Activated CD8-positive, alpha-beta T cell treated with anti-CD3 and anti-CD28 coated beads, Interleukin-2, amount 10 ng/mL, durations not matched to agents 7 days and 5 days (primary cell): ENCODE data around the gene STRN3. TPM values are rescaled to one million over a fixed set of nuclear protein-coding genes. Genes with fewer than 3 reads are reported as not detected.
A peak's percentile ranks its signal among the peaks of the same experiment; 100 is the strongest.

Experiments
- ATAC-seq: fragments of 150-1000 bp; cut with Tn5 transposase; one replicate; pipeline ENCODE4 v1.10.0; 2021; ENCODE audit warnings: moderate library complexity
- CTCF ChIA-PET: fragments of 350-600 bp; sonication (Branson Sonifier 250); formaldehyde crosslinking; loops from one replicate; lab custom pipeline; 2021; ENCODE audit warnings: antibody characterized with exemption; lab: Charles Lee
- POLR2A ChIA-PET: fragments of 350-600 bp; sonication (Branson Sonifier 250); formaldehyde crosslinking; loops from one replicate; lab custom pipeline; 2021; ENCODE audit warnings: antibody characterized with exemption; lab: Charles Lee
- DNase-seq: peaks from one replicate; pipeline ENCODE4 v3.0.0-alpha.2; 2020
- H3K27ac Mint-ChIP-seq: one replicate; pipeline ENCODE4 v1.8.0; 2021; ENCODE audit warnings: mild to moderate bottlenecking, mixed read lengths
- H3K27me3 Mint-ChIP-seq: one replicate; pipeline ENCODE4 v1.8.0; 2021; ENCODE audit warnings: low read depth, mixed read lengths
- H3K36me3 Mint-ChIP-seq: one replicate; pipeline ENCODE4 v1.8.0; 2021; ENCODE audit warnings: low read depth, mixed read lengths
- H3K4me1 Mint-ChIP-seq: one replicate; pipeline ENCODE4 v1.8.0; 2021; ENCODE audit warnings: low read depth, mixed read lengths
- H3K4me3 Mint-ChIP-seq: one replicate; pipeline ENCODE4 v1.8.0; 2021; ENCODE audit warnings: mild to moderate bottlenecking, mixed read lengths
- H3K9me3 Mint-ChIP-seq: one replicate; pipeline ENCODE4 v1.8.0; 2022; ENCODE audit warnings: mixed read lengths; ENCODE audit not compliant: insufficient read depth
- microRNA-seq: library from miRNA; unstranded; fragments of <30 nt; microRNA quantifications from one replicate; pipeline ENCODE4 v1.2.0, GENCODE V29; 2022
- total RNA-seq, 2 experiments: library from RNA; stranded (reverse); gene quantifications; one replicate each; pipeline ENCODE4 v1.2.3, GENCODE V29; 2021

Gene STRN3
- total RNA-seq, 2 experiments from 2014 or later, result 19.0 to 23.0 TPM

- no peak overlapping the region for H3K4me3 Mint-ChIP-seq
- no peak overlapping the region for H3K27ac Mint-ChIP-seq
- CTCF ChIA-PET, result no interaction called here
- no peaks in the 10 kb centered on the region for H3K4me1 Mint-ChIP-seq
- POLR2A ChIA-PET, result no interaction called here
- H3K9me3 Mint-ChIP-seq, result no peaks in the 10 kb centered on the region
- peaks cover 30% of the 10 kb centered on the region for H3K27me3 Mint-ChIP-seq
- ATAC-seq (no peak), DNase-seq (no peak)
- H3K36me3 Mint-ChIP-seq, result no peaks in the 10 kb centered on the region
Measured at GRCh38 chr14:30849354-30849753, 176.8 kb downstream of the STRN3 start.

DNA sequence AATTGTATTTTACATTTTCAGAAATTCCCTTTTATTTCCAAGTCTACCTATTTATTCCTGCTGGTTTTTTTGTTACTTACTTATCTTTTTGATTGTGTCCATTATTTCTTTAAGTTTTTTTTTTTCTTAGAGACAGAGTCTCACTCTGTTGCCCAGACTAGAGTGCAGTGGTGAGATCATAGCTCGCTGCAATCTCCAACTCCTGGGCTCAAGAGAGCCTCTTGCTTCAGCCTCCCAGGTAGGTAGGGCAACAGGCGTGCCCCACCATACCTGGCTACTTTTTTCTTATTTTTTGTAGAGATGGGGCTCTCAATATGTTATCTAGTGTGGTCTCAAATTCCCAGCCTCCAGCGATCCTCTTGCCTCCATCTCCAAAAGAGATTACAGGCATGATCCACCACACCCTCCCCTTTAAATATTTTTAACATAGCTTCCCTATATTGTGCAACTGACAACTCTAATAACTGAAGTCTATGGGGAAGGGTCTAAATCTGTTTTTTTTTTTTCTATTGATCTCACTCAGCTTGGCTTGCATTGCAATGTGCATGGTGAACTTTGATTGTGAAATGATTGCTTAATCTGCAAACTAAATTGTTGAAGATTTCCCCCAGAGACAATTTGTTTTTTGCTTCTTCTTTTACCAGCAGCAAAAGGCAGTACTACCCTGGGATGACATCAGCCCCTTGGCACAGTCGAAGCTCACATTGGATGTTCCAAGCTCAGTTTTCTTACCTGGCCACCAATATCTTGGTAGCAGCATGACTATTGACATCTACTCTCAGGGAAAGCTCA, 177.5 kb downstream of the STRN3 start:
- POLR2A ChIA-PET, result no interaction called here
- Mint-ChIP-seq H3K27me3 (peaks cover 28% of the 10 kb centered on the region), H3K36me3 (no peaks in the 10 kb centered on the region), H3K4me3 (no peak overlapping the region), H3K4me1 (no peaks in the 10 kb centered on the region), H3K27ac (no peak overlapping the region), H3K9me3 (no peaks in the 10 kb centered on the region)
- ATAC-seq (no peak), DNase-seq (no peak)
- CTCF ChIA-PET, result no interaction called here

Small RNAs within 50 kb of the gene (microRNA-seq; reads per million reads assigned to microRNA genes)
- gene MIR624, result 40.2 reads per million, percentile 47 among the genes with 10 or more reads in this experiment

Other genes with a start within 250 kb of the STRN3 start
- gene COCH, start 151.8 kb downstream of the STRN3 start, total RNA-seq, result 1 to 10 TPM; 2.3 TPM
- gene AP4S1, start 730 bp downstream of the STRN3 start, total RNA-seq, result 1 to 10 TPM; 7.6 to 7.7 TPM
- 100 to 1,000 TPM in 1 of 2 experiments, 10 to 100 TPM in 1; 90.6 to 105 TPM for gene HECTD1, start 181.4 kb upstream of the STRN3 start, total RNA-seq